A172 (cell line): ENCODE results near the gene OST4. TPM values are rescaled to one million over a fixed set of nuclear protein-coding genes. Genes with fewer than 3 reads are reported as not detected.

Experiments
- DNase-seq: peaks from one replicate; pipeline ENCODE4 v3.0.0-alpha.2; 2015; ENCODE audit warnings: low spot score
- total RNA-seq: library from RNA; depleted of rRNA; stranded (reverse); fragments of >200 nt; shearing (Covaris generic); gene quantifications from 2 replicates; pipeline ENCODE4 v1.2.3, GENCODE V29; 2014

OST4 gene
- total RNA-seq, 1 experiment from 2014 or later: 356 TPM

DNA sequence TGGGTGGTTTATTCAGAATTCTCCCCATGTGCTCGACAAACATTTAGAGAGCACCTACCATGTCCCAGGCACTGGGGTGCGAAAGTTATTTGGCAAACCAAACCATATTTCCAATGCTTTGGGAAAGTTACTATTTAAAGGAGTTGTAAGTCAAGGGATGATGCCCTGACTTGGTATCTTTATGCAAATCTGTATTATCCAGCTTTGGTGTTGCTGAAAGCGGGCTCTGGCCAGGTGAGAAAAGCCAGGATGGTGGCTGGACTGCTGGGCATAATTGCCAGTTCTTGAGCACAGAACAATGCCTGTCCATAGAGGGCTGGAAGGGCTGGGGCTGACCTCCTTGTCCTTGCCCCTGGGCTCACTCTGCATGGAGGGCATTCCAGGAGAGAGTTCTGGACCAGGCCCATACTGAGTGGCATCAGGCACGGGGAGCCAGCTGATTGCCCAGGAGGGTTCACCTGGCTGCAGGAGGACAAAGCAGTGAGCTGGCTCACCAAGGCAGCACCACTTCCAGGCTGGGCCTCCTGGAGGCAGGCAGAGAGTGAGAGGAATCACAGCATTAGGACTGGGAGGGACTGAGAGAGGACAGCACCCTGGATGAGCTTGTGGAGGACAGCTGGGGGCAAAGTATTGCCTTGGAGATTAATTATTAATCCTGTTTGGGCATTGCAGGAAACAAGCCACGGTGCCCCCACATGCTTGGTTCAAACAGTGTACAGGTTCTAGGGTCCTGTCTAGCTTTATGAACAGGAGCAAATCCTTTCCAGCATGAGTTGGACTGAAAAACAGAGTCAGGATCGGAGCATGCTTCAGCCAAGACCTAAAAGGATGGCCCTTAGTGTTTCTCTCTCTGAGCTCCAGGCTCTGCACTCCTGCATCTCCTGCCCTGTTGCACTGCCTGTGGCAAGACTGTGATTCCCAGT is 22.2 kb upstream of the OST4 start:
- DNase-seq: no peak

GRCh38 chr2:27092696-27093429 is 21.4 kb upstream of the OST4 start:
- no peak for DNase-seq

DNA sequence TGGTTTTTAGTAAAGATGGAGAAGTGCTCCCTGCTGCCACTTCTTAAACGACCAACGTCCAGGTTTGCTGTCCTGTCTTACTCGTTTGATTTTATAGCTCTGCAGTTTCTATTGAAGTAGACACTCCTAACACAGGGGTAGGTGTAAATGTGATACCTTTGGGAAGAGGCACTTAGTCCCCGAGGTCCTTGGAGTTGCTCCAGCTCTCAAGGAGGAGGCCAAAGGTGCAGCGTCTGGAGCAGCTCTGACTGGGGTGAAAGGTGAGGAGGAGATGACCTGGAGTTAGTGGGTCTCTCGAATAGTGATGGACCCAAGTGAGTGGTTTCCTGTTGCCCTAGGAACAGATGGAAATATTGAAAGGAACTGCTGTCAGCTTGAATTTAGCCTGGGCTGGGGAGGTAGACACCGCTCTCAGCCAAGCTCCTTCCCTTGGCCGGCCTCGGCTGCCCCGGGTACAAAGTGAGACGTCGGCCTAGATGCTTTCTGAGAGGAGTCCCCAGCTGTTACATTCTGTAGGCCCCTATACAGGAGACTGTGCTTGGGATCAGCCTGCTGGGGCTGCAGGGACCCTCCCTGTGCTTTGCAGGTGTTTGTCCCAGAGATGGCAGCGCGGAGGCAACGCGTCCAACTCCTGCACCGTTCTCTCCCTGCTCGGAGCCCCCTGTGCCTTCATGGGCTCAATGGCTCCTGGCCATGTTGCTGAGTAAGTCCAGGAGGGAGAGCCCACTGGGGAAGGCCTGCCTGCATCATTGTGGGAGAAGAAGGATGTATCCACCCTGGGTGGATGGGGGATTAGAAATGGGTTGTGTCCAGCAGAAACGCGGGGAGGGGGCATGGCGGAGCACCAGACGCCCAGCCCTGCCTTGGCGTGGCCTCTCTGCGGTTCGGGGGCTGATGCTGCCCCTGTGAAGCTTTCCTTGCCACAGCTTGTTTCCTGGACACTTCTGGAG is 20.6 kb upstream of the OST4 start:
- no peak for DNase-seq

GRCh38 chr2:27089111-27089954 is 17.9 kb upstream of the OST4 start:
- DNase-seq: no peak

GRCh38 chr2:27088634-27089033 is 17.2 kb upstream of the OST4 start:
- no peak for DNase-seq

DNA sequence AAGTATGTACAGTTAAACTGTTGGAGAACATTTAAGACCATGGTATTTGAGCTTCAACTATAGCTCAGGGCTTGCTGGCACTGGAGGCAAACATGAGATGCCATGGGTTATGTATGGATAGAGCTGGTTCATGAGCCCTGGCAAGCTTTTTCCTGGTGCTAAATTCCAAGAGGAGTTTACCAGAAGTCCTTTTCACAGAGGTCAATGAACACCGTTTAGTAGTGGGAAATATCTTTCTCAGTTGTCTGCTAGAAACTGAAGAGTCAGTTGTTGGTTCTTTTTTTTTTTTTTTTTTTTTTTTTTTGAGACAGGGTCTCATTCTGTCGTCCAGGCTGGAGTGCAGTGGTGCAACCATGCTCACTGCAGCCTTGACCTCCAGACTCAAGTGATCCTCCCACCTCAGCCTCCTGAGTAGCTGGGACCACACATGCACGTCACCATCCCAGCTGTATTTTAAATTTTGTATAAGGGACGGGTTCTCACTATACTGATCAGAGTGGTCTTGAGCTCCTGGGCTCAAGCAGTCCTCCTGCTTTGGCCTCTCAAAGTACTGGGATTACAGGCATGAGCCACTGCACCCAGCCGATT is 16.5 kb upstream of the OST4 start:
- DNase-seq: no peak

DNA sequence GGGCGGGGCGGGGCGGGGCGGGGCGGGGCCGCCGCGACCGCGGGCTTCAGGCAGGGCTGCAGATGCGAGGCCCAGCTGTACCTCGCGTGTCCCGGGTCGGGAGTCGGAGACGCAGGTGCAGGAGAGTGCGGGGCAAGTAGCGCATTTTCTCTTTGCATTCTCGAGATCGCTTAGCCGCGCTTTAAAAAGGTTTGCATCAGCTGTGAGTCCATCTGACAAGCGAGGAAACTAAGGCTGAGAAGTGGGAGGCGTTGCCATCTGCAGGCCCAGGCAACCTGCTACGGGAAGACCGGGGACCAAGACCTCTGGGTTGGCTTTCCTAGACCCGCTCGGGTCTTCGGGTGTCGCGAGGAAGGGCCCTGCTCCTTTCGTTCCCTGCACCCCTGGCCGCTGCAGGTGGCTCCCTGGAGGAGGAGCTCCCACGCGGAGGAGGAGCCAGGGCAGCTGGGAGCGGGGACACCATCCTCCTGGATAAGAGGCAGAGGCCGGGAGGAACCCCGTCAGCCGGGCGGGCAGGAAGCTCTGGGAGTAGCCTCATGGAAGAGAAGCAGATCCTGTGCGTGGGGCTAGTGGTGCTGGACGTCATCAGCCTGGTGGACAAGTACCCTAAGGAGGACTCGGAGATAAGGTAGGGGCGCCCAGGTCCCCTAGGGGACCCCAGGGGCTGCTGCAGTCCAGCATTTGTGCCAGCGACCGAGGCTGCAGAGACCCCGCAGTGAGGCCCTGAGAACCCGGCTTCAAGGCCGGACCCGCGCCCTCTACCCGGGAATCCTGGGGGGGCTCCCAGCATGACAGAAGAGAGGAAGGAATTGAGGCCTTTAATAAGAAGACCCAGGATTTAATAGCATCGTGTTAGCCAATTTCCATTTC is 15.5 kb upstream of the OST4 start, which contains the start of gene KHK:
KHK (plus strand) TSS at position 49 of the 870 bp plus-strand sequence; CDS start at position 537, 488 bp downstream.
- DNase-seq: peak; percentile 51

DNA sequence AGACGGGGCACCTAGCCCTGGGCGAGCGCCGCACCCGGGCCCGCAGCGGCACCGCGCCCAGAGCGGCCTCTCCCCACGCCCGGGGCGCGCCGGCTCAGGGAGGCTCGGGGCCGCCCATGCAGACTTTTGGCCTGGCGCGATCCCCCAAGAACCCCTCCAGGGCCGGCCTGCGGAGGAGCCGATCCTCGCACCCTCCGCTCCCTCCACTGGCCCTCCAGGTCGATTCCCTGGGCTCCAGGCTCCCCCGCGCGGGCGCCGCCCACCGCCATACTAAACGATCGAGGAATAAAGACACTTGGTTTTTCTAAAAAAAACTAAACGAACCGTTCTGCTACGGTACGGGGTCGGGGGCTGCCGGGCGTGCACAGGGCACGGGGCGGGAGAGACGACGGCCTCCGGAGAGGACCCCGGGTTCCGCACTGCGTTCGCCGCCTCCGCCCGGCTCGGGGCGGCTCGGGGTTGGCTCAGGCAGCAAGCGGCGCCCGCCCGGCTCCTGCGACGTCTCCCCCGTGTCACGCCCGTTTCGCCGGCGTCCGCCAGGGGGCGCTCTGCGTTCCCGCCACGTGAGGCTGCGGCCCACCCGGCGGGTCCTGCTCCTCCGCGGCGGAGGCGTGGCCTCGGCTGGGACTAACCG is 14.8 kb upstream of the OST4 start:
- DNase-seq: peak; percentile 82

DNA sequence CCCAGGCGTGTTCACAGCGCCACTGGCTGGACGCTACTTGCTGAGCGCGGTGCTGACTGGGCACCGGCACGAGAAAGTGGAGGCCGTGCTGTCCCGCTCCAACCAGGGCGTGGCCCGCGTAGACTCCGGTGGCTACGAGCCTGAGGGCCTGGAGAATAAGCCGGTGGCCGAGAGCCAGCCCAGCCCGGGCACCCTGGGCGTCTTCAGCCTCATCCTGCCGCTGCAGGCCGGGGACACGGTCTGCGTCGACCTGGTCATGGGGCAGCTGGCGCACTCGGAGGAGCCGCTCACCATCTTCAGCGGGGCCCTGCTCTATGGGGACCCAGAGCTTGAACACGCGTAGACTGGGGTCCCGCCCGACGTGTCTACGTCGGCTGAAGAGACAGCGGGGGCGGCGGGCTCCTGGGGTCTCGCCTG is 14.2 kb upstream of the OST4 start:
- peak; percentile 44 for DNase-seq

DNA sequence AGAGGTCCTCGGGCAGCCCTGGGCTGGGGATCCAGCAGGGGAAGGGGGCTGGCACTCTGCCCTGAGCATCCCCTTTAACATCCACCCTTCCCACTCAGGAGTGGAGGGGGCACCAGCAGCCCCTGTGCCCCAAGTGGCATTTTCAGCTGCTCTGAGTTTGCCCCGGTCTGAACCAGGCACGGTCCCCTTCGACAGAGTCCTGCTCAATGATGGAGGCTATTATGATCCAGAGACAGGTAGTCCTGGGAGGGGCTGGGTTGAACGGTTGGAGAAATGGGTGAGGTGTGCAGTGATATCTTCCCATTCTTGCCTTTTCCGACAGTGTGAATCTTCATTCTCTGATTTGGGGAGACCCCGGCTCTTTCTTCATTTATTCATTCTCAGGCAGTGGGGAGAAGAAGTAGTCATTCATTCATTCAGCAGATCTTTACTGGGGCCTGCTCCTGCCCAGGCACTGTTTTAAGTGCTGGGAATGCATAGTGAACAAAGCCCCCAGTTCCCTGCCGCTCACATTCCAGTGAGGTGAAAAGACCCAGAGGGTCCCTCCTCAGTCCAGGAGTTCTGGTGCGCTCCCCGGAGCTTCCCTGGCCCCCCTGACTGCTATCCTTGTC is 13.7 kb upstream of the OST4 start:
- no peak for DNase-seq

GRCh38 chr2:27084297-27085061 is 13.0 kb upstream of the OST4 start:
- DNase-seq: no peak

- no peak for DNase-seq
Measured at GRCh38 chr2:27083410-27084296, 12.2 kb upstream of the OST4 start.

- no peak for DNase-seq
Measured at GRCh38 chr2:27082773-27083409, 11.4 kb upstream of the OST4 start.

DNA sequence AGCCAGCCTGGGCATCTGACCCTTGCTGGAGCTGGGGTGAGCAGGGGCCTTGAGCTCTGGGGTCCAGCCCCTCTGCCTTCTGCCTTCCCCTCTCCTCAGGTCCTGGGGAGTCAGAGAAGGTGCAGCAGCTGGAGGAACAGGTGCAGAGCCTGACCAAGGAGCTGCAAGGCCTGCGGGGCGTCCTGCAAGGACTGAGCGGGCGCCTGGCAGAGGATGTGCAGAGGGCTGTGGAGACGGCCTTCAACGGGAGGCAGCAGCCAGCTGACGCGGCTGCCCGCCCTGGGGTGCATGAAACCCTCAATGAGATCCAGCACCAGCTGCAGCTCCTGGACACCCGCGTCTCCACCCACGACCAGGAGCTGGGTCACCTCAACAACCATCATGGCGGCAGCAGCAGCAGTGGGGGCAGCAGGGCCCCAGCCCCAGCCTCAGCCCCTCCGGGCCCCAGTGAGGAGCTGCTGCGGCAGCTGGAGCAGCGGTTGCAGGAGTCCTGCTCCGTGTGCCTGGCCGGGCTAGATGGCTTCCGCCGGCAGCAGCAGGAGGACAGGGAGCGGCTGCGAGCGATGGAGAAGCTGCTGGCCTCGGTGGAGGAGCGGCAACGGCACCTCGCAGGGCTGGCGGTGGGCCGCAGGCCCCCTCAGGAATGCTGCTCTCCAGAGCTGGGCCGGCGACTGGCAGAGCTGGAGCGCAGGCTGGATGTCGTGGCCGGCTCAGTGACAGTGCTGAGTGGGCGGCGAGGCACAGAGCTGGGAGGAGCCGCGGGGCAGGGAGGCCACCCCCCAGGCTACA is 10.7 kb upstream of the OST4 start:
- no peak for DNase-seq

DNA sequence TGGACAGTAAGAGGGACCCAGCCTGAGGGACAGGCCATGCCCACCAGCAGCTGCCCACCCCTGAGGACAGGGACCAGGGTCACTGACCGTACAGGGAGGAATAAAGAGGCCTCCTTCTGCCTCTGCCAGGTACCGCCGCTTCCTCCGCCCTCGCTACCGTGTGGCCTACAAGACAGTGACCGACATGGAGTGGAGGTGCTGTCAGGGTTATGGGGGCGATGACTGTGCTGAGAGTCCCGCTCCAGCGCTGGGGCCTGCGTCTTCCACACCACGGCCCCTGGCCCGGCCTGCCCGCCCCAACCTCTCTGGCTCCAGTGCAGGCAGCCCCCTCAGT is 9.1 kb upstream of the OST4 start:
- no peak for DNase-seq

- no peak for DNase-seq
Measured at GRCh38 chr2:27080140-27080469, 8.7 kb upstream of the OST4 start.
